A549 (cell line): ENCODE data around the gene TTC28. TPM values are rescaled to one million over a fixed set of nuclear protein-coding genes. Genes with fewer than 3 reads are reported as not detected.

ENCODE experiments used
- ATAC-seq, 2 experiments: fragments of 200-7000 bp in 1 of 2; fragments of >200 bp in 1 of 2; cut with Nextera tagmentation in 1 of 2; cut with Tn5 transposase in 1 of 2; 3 replicates each; pipeline versions ENCODE4 v1.8.0 to v1.9.1; 2018 to 2020; ENCODE audit warnings: mild to moderate bottlenecking in 1 of 2, moderate library complexity in 1 of 2
- CTCF ChIA-PET: fragments of 300-600 bp; sonication (Branson Sonifier 250); formaldehyde crosslinking; extraction: SDS; loops from one replicate; lab custom pipeline; 2021; ENCODE audit warnings: antibody characterized with exemption, inconsistent platforms; lab: Yijun Ruan, JAX
- POLR2A ChIA-PET: fragments of 350-600 bp; formaldehyde crosslinking; extraction: SDS; loops from one replicate; lab custom pipeline; 2021; ENCODE audit warnings: antibody characterized with exemption, inconsistent platforms; lab: Yijun Ruan, JAX
- DNase-seq, 2 experiments: peaks; one replicate each; pipeline versions ENCODE4 v3.0.0 to v3.0.0-alpha.2; 2011 to 2016; ENCODE audit warnings: low read depth in 1 of 2, low spot score in 1 of 2
- FAIRE-seq: peaks from 2 replicates; lab custom pipeline; 2011; peaks lifted over from hg19 to GRCh38; lab: Jason Lieb, UNC
- H3K27ac ChIP-seq, 2 experiments: fragments of >200 bp; sonication (Bioruptor Twin); formaldehyde crosslinking; 3 replicates each; pipeline ENCODE4 v1.5.1; 2016 to 2017
- H3K4me1 ChIP-seq: fragments of >200 bp; sonication (Bioruptor Twin); formaldehyde crosslinking; 3 replicates; pipeline ENCODE4 v1.6.1; 2016
- H3K4me2 ChIP-seq: fragments of >200 bp; sonication (Bioruptor Twin); formaldehyde crosslinking; 3 replicates; pipeline ENCODE4 v1.6.1; 2016
- H3K4me3 ChIP-seq: fragments of >200 bp; sonication (Bioruptor Twin); formaldehyde crosslinking; 3 replicates; pipeline ENCODE4 v1.5.1; 2016
- H3K9me3 ChIP-seq: fragments of >200 bp; sonication (Bioruptor Twin); formaldehyde crosslinking; 3 replicates; pipeline ENCODE4 v1.6.1; 2016
- BHLHE40 ChIP-seq: IDR thresholded peaks from 2 replicates; pipeline ENCODE4 v1.6.1; 2012; ENCODE audit warnings: low read depth, low read length, inconsistent platforms
- CBX8 ChIP-seq: fragments of 200-600 bp; sonication (generic); IDR thresholded peaks from 2 replicates; pipeline ENCODE4 v1.6.1; 2016
- CEBPB ChIP-seq, 2 experiments: fragments of >200 bp in 1 of 2; sonication (Bioruptor Twin) in 1 of 2; formaldehyde crosslinking in 1 of 2; IDR thresholded peaks; 2 replicates each; pipeline ENCODE4 v1.6.1; 2012 to 2016
- E2F6 ChIP-seq: IDR thresholded peaks from 2 replicates; pipeline ENCODE4 v1.6.1; 2012; ENCODE audit warnings: low read depth, borderline replicate concordance
- FOSL2 ChIP-seq, 2 experiments: fragments of 450-650 bp in 1 of 2; fragments of >200 bp in 1 of 2; sonication (Bioruptor Twin) in 1 of 2; formaldehyde crosslinking; IDR thresholded peaks; 2 replicates each; pipeline versions ENCODE4 v1.5.0 to v1.6.1; 2016 to 2020; ENCODE audit warnings: mild to moderate bottlenecking in 1 of 2, moderate library complexity in 1 of 2
- GATA3 ChIP-seq: IDR thresholded peaks from 2 replicates; pipeline ENCODE4 v1.6.1; 2012; ENCODE audit warnings: borderline replicate concordance
- HES2 ChIP-seq: fragments of >200 bp; sonication (Bioruptor Twin); formaldehyde crosslinking; IDR thresholded peaks from 2 replicates; pipeline ENCODE4 v1.6.1; 2016
- HMGXB4 ChIP-seq: fragments of 250-450 bp; sonication (Bioruptor Pico); IDR thresholded peaks from 2 replicates; pipeline ENCODE4 v1.5.0; 2021; ENCODE audit warnings: mild to moderate bottlenecking, moderate library complexity, borderline replicate concordance
- JUN ChIP-seq, 2 experiments: fragments of >200 bp; sonication (Bioruptor Twin); formaldehyde crosslinking; IDR thresholded peaks; 2 replicates in 1 of 2; 3 replicates in 1 of 2; pipeline ENCODE4 v1.6.1; 2016 to 2017
- JUNB ChIP-seq: fragments of >200 bp; sonication (Bioruptor Twin); formaldehyde crosslinking; IDR thresholded peaks from 2 replicates; pipeline ENCODE4 v1.6.1; 2016
- KDM1A ChIP-seq: fragments of 200-600 bp; sonication (generic); IDR thresholded peaks from 2 replicates; pipeline ENCODE4 v1.6.1; 2016; ENCODE audit warnings: low read depth, mild to moderate bottlenecking
- MAX ChIP-seq: IDR thresholded peaks from 2 replicates; pipeline ENCODE4 v1.6.1; 2012
- NFE2L2 ChIP-seq: fragments of 150-350 bp; conservative IDR thresholded peaks from 2 replicates; pipeline ENCODE4 v1.6.1; 2014; ENCODE audit warnings: low read length
- NPAS2 ChIP-seq: fragments of 250-450 bp; sonication (Bioruptor Pico); IDR thresholded peaks from 2 replicates; pipeline ENCODE4 v1.8.0; 2022; ENCODE audit warnings: mild to moderate bottlenecking, moderate library complexity, borderline replicate concordance
- NR3C1 ChIP-seq: fragments of >200 bp; sonication (Bioruptor Twin); formaldehyde crosslinking; IDR thresholded peaks from 3 replicates; pipeline ENCODE4 v1.6.1; 2017
- PBX3 ChIP-seq: IDR thresholded peaks from 2 replicates; pipeline ENCODE4 v1.6.1; 2012
- RAD21 ChIP-seq, 2 experiments: fragments of >200 bp in 1 of 2; sonication (Bioruptor Twin) in 1 of 2; formaldehyde crosslinking in 1 of 2; IDR thresholded peaks in 1 of 2; conservative IDR thresholded peaks in 1 of 2; 2 replicates in 1 of 2; 3 replicates in 1 of 2; pipeline ENCODE4 v1.6.1; 2012 to 2018; ENCODE audit warnings: inconsistent platforms in 1 of 2
- RARB ChIP-seq: fragments of 250-450 bp; sonication (Bioruptor Pico); IDR thresholded peaks from 2 replicates; pipeline ENCODE4 v1.8.0; 2021; ENCODE audit warnings: mild to moderate bottlenecking, moderate library complexity
- RNF2 ChIP-seq: fragments of 200-600 bp; sonication (generic); IDR thresholded peaks from 2 replicates; pipeline ENCODE4 v1.6.1; 2016; ENCODE audit warnings: low read depth, mild to moderate bottlenecking, antibody characterized with exemption, moderate library complexity, borderline replicate concordance
- ZFP36 ChIP-seq: fragments of 450-650 bp; IDR thresholded peaks from 2 replicates; pipeline ENCODE4 v1.6.1; 2014; ENCODE audit warnings: borderline replicate concordance; ENCODE audit not compliant: partially characterized antibody
- WGBS: methylation state at CpG from one replicate; pipeline ENCODE4 v1.1.6; 2017; ENCODE audit errors: missing lambda C conversion rate; 5-methylcytosine and 5-hydroxymethylcytosine counted together
- polyA plus RNA-seq, 4 experiments: library from polyadenylated mRNA; depleted of rRNA in 3 of 4; stranded (reverse); fragments of >200 nt; fragmentation: RNase III in 1 of 4; extraction: RNeasy Plus Mini Kit Qiagen cat#74134 plus additional on column Dnase treatment in 1 of 4; gene quantifications; 2 replicates in 3 of 4; 3 replicates in 1 of 4; pipeline ENCODE4 v1.2.3, GENCODE V29; 2011 to 2017

The TTC28 gene
- polyA plus RNA-seq, 2 of the 4 experiments (the other 2 are of a cell fraction), result 2.6 to 3.8 TPM

- no peak for ATAC-seq
- Histone ChIP-seq H3K4me3 (no peak overlapping the region), H3K4me2 (no peak overlapping the region), H3K9me3 (no peaks in the 10 kb centered on the region), H3K27ac (no peak overlapping the region), H3K4me1 (peaks cover 20% of the 10 kb centered on the region; the same call in 2 of the 3 replicates)
- no peak for TF ChIP-seq RNF2
- TF ChIP-seq JUN (IDR thresholded peaks at IDR 0.05), result no peak
- no peak for TF ChIP-seq NFE2L2
- no peak for TF ChIP-seq HES2
- TF ChIP-seq NPAS2 (CRISPR knock-in tag), result no peak
- TF ChIP-seq PBX3, result no peak
- TF ChIP-seq KDM1A, result no peak
- no peak for TF ChIP-seq FOSL2 (IDR thresholded peaks at IDR 0.05)
- TF ChIP-seq FOSL2 (CRISPR knock-in tag; IDR thresholded peaks at IDR 0.05), result no peak
- no peak for TF ChIP-seq GATA3
- TF ChIP-seq JUNB, result no peak
- no peak for TF ChIP-seq CBX8
- TF ChIP-seq RARB (CRISPR knock-in tag), result no peak
- DNase-seq, result no peak
- ChIA-PET POLR2A (no interaction called here), CTCF (no interaction called here)
- no peak for FAIRE-seq
- WGBS, result 88% methylated on average over 5 of the region's 5 CpGs
Measured at GRCh38 chr22:28241656-28242290, 437.9 kb downstream of the TTC28 start.

GRCh38 chr22:28239941-28240340 is 439.7 kb downstream of the TTC28 start:
- TF ChIP-seq RAD21 (conservative IDR thresholded peaks at IDR 0.05 in 1 of 2, IDR thresholded peaks at IDR 0.05 in 1 of 2), result no peak
- TF ChIP-seq, all 56 proteins: peak for 0
- ChIA-PET POLR2A (no interaction called here), CTCF (interaction anchor here (0.6 kb wide), 1 partner anchor 21 kb away, joined by 3 read pairs; no protein-coding TSS in a partner anchor)
- Histone ChIP-seq H3K4me3 (no peak overlapping the region), H3K9me3 (no peaks in the 10 kb centered on the region), H3K27ac (no peak overlapping the region), H3K4me1 (peaks cover 7% of the 10 kb centered on the region; the same call in 1 of the 3 replicates), H3K4me2 (no peak overlapping the region)
- ATAC-seq, result no peak
- DNase-seq, result no peak
- FAIRE-seq, result no peak

- 77% methylated on average over 2 of the region's 2 CpGs for WGBS
- no peaks in the 10 kb centered on the region for H3K4me1 ChIP-seq
- TF ChIP-seq HMGXB4, result no peak
- no peak for TF ChIP-seq NR3C1
- no peak for TF ChIP-seq CBX8
- no peak for TF ChIP-seq E2F6
- TF ChIP-seq BHLHE40, result no peak
- TF ChIP-seq ZFP36, result no peak
- TF ChIP-seq CEBPB (IDR thresholded peaks at IDR 0.05), result no peak
- TF ChIP-seq MAX, result no peak
- no peak overlapping the region for H3K4me3 ChIP-seq
- no peaks in the 10 kb centered on the region for H3K9me3 ChIP-seq
- no peak for ATAC-seq
- CTCF ChIA-PET, result interaction anchor here (1.3 kb wide), 1 partner anchor 16 kb away, joined by 4 read pairs; no protein-coding TSS in a partner anchor
- FAIRE-seq, result no peak
- POLR2A ChIA-PET, result no interaction called here
- H3K4me2 ChIP-seq, result no peak overlapping the region
- DNase-seq, result no peak
- no peak overlapping the region for H3K27ac ChIP-seq
Measured at GRCh38 chr22:28237783-28238182, 441.9 kb downstream of the TTC28 start.
